IMR-90 (cell line): Measurements from ENCODE around the gene MRM1. TPM values are rescaled to one million over a fixed set of nuclear protein-coding genes. Genes with fewer than 3 reads are reported as not detected.

Experiments used
- ATAC-seq: fragments of 200-7000 bp; cut with Tn5 transposase; 2 replicates; pipeline ENCODE4 v1.9.1; 2020; ENCODE audit warnings: low read depth, mild to moderate bottlenecking, moderate library complexity
- BruUV-seq: library from RNA; stranded (reverse); fragments of 400-500 nt; replicated peaks from 2 replicates; lab custom pipeline; 2021; lab: Mats Ljungman, UMichigan
- CTCF ChIA-PET: fragments of 300-600 bp; formaldehyde crosslinking; extraction: SDS; loops from one replicate; lab custom pipeline; 2021; ENCODE audit warnings: antibody characterized with exemption; lab: Yijun Ruan, JAX
- POLR2A ChIA-PET: fragments of 300-600 bp; sonication (Branson Sonifier 250); formaldehyde crosslinking; loops from one replicate; lab custom pipeline; 2022; ENCODE audit warnings: antibody characterized with exemption; ENCODE audit not compliant: unreplicated experiment; lab: Charles Lee
- DNase-seq: peaks from one replicate; pipeline ENCODE4 v3.0.0; 2013
- H2AFZ ChIP-seq: replicated peaks from 2 replicates; pipeline ENCODE3; 2013; ENCODE audit warnings: low read length, mild to moderate bottlenecking; ENCODE audit not compliant: poor library complexity
- H2AK5ac ChIP-seq: 2 replicates; pipeline ENCODE4 v1.6.1; 2013; ENCODE audit warnings: low read depth, low read length, inconsistent platforms
- H2AK9ac ChIP-seq: replicated peaks from 2 replicates; pipeline ENCODE3; 2013; ENCODE audit warnings: mild to moderate bottlenecking, low read depth, low read length, moderate library complexity; ENCODE audit not compliant: poor library complexity
- H2BK120ac ChIP-seq: 2 replicates; pipeline ENCODE4 v1.6.1; 2013; ENCODE audit warnings: low read depth, low read length, inconsistent platforms
- H2BK15ac ChIP-seq: 3 replicates; pipeline ENCODE4 v1.6.1; 2013; ENCODE audit warnings: low read depth, low read length, inconsistent platforms
- H2BK20ac ChIP-seq: 2 replicates; pipeline ENCODE4 v1.6.1; 2013; ENCODE audit warnings: low read depth, mild to moderate bottlenecking, inconsistent platforms, low read length, moderate library complexity
- H2BK5ac ChIP-seq: 2 replicates; pipeline ENCODE4 v1.6.1; 2013; ENCODE audit warnings: mild to moderate bottlenecking, low read depth, low read length, inconsistent platforms; ENCODE audit not compliant: poor library complexity, severe bottlenecking
- H3K14ac ChIP-seq: replicated peaks from 2 replicates; pipeline ENCODE4 v1.6.1; 2013; ENCODE audit warnings: low read depth, low read length, inconsistent platforms
- H3K18ac ChIP-seq: 2 replicates; pipeline ENCODE4 v1.6.1; 2013; ENCODE audit warnings: low read depth, low read length, control low read depth
- H3K23ac ChIP-seq: 2 replicates; pipeline ENCODE4 v1.6.1; 2013; ENCODE audit warnings: low read depth, low read length, inconsistent platforms
- H3K27ac ChIP-seq: 2 replicates; pipeline ENCODE4 v1.5.1; 2013; ENCODE audit warnings: mild to moderate bottlenecking, control low read depth, low read length; ENCODE audit not compliant: insufficient read depth
- H3K27me3 ChIP-seq: 2 replicates; pipeline ENCODE4 v1.6.1; 2013; ENCODE audit warnings: low read length; ENCODE audit not compliant: control insufficient read depth, insufficient read depth
- H3K36me3 ChIP-seq: 2 replicates; pipeline ENCODE4 v1.6.1; 2013; ENCODE audit warnings: low read length, mixed read lengths; ENCODE audit not compliant: control insufficient read depth, insufficient read depth
- H3K4ac ChIP-seq: 2 replicates; pipeline ENCODE4 v1.6.1; 2013; ENCODE audit warnings: low read depth, low read length, inconsistent platforms
- H3K4me1 ChIP-seq: 2 replicates; pipeline ENCODE4 v1.6.1; 2013; ENCODE audit warnings: low read length, mixed read lengths; ENCODE audit not compliant: control insufficient read depth, insufficient read depth
- H3K4me2 ChIP-seq: 2 replicates; pipeline ENCODE4 v1.6.1; 2013; ENCODE audit warnings: low read depth, mild to moderate bottlenecking, control low read depth, low read length, moderate library complexity
- H3K4me3 ChIP-seq: 2 replicates; pipeline ENCODE4 v1.5.1; 2013; ENCODE audit warnings: low read depth, mild to moderate bottlenecking, control low read depth, low read length, moderate library complexity; ENCODE audit not compliant: insufficient read depth
- H3K56ac ChIP-seq: 2 replicates; pipeline ENCODE4 v1.6.1; 2013; ENCODE audit warnings: low read length, inconsistent platforms; ENCODE audit not compliant: insufficient read depth; ENCODE audit errors: extremely low read depth
- H3K79me1 ChIP-seq, 2 experiments: 2 replicates each; pipeline ENCODE4 v1.6.1; 2013; ENCODE audit warnings: low read length in 2 of 2, inconsistent platforms in 1 of 2, low read depth in 1 of 2
- H3K9ac ChIP-seq: 2 replicates; pipeline ENCODE4 v1.6.1; 2013; ENCODE audit warnings: low read depth, low read length, control low read depth
- H3K9me1 ChIP-seq: 2 replicates; pipeline ENCODE4 v1.6.1; 2013; ENCODE audit warnings: low read length, inconsistent platforms; ENCODE audit not compliant: insufficient read depth
- H3K9me3 ChIP-seq: 2 replicates; pipeline ENCODE4 v1.6.1; 2013; ENCODE audit warnings: low read length; ENCODE audit not compliant: control insufficient read depth, insufficient read depth
- H4K20me1 ChIP-seq: 2 replicates; pipeline ENCODE4 v1.6.1; 2013; ENCODE audit warnings: low read length, inconsistent platforms; ENCODE audit not compliant: insufficient read depth
- H4K5ac ChIP-seq: 2 replicates; pipeline ENCODE4 v1.6.1; 2013; ENCODE audit warnings: mild to moderate bottlenecking, low read depth, low read length, control low read depth
- H4K8ac ChIP-seq, 2 experiments: 2 replicates each; pipeline ENCODE4 v1.6.1; 2013; ENCODE audit warnings: low read depth in 2 of 2, low read length in 2 of 2, control low read depth in 1 of 2, inconsistent platforms in 1 of 2
- H4K91ac ChIP-seq: 2 replicates; pipeline ENCODE4 v1.6.1; 2013; ENCODE audit warnings: low read depth, low read length, inconsistent platforms; ENCODE audit not compliant: insufficient read depth
- NFE2L2 ChIP-seq: fragments of 150-350 bp; IDR thresholded peaks from 2 replicates; pipeline ENCODE4 v1.6.1; 2016; ENCODE audit warnings: low read depth, mild to moderate bottlenecking, low read length
- RAD21 ChIP-seq: IDR thresholded peaks from 2 replicates; pipeline ENCODE4 v1.6.1; 2012; ENCODE audit warnings: low read length, improper control_type of control experiment
- SMC3 ChIP-seq: fragments of 150-350 bp; IDR thresholded peaks from 2 replicates; pipeline ENCODE4 v1.6.1; 2016; ENCODE audit warnings: low read depth, mild to moderate bottlenecking, antibody characterized with exemption, low read length, moderate library complexity
- WGBS, 2 experiments: methylation state at CpG; one replicate each; pipeline versions ENCODE4 v1.1.5 to v1.1.7; 2013; ENCODE audit warnings: missing lambda C conversion rate in 2 of 2; ENCODE audit not compliant: insufficient read length in 1 of 2; ENCODE audit errors: extremely low coverage in 2 of 2; 5-methylcytosine and 5-hydroxymethylcytosine counted together
- dilution Hi-C: fragments of 300-500 bp; cut with HindIII; formaldehyde crosslinking; loops from one replicate; pipeline ENCODE4 v1.14.3; 2018; ENCODE audit warnings: low sequenced_read_pairs; ENCODE audit not compliant: unreplicated experiment
- in situ Hi-C: fragments of 300-500 bp; cut with MboI; formaldehyde crosslinking; loops from 3 replicates; pipeline ENCODE4 v1.14.3; 2019; ENCODE audit warnings: low sequenced_read_pairs, inconsistent platforms, mixed read lengths
- intact Hi-C: fragments of 100-400 bp; cut with micrococcal nuclease; formaldehyde crosslinking; loops from 2 replicates; pipeline ENCODE4 v1.10.0; 2022
- polyA plus RNA-seq, 3 experiments: library from polyadenylated mRNA; depleted of rRNA; stranded (reverse); fragments of >200 nt; gene quantifications; 2 replicates each; pipeline ENCODE4 v1.2.3, GENCODE V29; 2012; ENCODE audit warnings: low replicate concordance in 1 of 3
- total RNA-seq: library from RNA; depleted of rRNA; stranded (reverse); fragments of >200 nt; gene quantifications from 2 replicates; pipeline ENCODE4 v1.2.3, GENCODE V29; 2012
- TF ChIP-seq, protein P1 (sequence below): conservative IDR thresholded peaks from 2 replicates; pipeline ENCODE4 v1.5.1; 2012; ENCODE audit warnings: mild to moderate bottlenecking, low read depth, low read length, improper control_type of control experiment
- TF ChIP-seq, protein P2 (sequence below): fragments of 150-350 bp; IDR thresholded peaks from 2 replicates; pipeline ENCODE4 v1.6.1; 2016; ENCODE audit warnings: low read depth, mild to moderate bottlenecking, low read length, moderate library complexity, borderline replicate concordance

Gene MRM1
- total and polyA plus RNA-seq, 2 of the 4 experiments (the other 2 are of a cell fraction), result 2.2 to 5.3 TPM

DNA sequence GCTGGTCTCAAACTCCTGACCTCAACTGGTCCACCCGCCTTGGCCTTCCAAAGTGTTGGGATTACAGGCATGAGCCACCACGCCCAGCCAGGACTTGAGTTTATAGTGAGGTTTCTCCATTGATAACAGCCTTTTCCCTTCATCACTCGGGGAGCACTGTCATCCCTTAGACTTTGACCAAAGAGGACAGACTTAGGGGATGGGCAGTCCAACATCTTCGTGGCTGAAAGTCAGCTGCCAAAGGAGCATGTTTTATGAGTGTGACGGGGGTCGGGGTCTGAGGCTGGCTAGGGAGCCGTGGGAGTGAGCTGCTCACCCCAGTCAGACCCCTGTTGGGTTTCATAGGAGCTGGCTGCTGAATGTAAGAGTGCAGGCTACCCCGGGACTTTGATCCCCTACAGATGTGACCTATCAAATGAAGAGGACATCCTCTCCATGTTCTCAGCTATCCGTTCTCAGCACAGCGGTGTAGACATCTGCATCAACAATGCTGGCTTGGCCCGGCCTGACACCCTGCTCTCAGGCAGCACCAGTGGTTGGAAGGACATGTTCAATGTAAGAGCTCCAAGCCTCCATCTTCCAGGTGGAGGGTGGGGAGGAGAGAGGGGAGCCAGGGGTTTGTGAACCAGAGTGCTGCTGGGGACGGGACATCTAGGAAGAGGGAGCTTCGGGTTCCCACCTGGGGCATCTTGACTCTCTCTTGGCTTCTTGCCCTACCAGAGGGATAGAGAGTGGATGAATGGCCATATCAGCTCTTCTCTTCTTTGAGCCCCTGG lies 6.6 kb upstream of the MRM1 start (continued):
- TF ChIP-seq, protein P1, sequence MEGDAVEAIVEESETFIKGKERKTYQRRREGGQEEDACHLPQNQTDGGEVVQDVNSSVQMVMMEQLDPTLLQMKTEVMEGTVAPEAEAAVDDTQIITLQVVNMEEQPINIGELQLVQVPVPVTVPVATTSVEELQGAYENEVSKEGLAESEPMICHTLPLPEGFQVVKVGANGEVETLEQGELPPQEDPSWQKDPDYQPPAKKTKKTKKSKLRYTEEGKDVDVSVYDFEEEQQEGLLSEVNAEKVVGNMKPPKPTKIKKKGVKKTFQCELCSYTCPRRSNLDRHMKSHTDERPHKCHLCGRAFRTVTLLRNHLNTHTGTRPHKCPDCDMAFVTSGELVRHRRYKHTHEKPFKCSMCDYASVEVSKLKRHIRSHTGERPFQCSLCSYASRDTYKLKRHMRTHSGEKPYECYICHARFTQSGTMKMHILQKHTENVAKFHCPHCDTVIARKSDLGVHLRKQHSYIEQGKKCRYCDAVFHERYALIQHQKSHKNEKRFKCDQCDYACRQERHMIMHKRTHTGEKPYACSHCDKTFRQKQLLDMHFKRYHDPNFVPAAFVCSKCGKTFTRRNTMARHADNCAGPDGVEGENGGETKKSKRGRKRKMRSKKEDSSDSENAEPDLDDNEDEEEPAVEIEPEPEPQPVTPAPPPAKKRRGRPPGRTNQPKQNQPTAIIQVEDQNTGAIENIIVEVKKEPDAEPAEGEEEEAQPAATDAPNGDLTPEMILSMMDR, result no peak
- TF ChIP-seq NFE2L2, result no peak

DNA sequence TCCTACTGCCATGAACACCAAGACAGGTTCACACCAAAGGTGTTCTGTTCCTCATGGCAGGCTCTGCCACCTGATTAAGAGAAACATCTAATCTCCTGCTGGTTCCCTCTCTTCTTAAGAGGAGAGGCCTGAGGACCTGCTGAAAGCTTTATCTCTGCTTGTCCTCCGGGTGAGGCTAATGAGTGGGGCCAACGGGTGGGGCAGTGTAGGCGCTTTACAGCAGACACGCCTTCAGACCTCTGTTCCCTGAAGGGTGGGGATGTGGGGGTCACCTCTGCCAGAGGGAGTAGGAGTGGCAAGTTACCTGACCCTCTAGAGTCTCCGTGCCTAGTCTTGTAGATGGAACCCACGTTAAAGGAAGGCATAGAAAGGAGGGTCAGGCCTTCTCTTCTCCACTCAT lies 4.2 kb upstream of the MRM1 start:
- Histone ChIP-seq H2BK15ac (no peak overlapping the region), H3K9me1 (peaks cover 28% of the 10 kb centered on the region), H3K36me3 (no peaks in the 10 kb centered on the region), H2BK120ac (no peak overlapping the region), H3K56ac (no peak overlapping the region), H4K20me1 (no peaks in the 10 kb centered on the region), H3K4me1 (peaks cover 9% of the 10 kb centered on the region), H3K79me1 (peaks cover 14 to 54% of the 10 kb centered on the region in 2 experiments; a peak in 3 of 4 replicates), H2BK20ac (no peak overlapping the region), H3K4me2 (no peak overlapping the region), H3K23ac (no peak overlapping the region), H3K18ac (no peak overlapping the region), H2BK5ac (no peak overlapping the region), H4K5ac (no peak overlapping the region), H2AK9ac (no peak overlapping the region), H3K4ac (no peak overlapping the region), H2AK5ac (no peak overlapping the region), H4K91ac (no peak overlapping the region), H3K9me3 (no peaks in the 10 kb centered on the region), H3K9ac (no peak overlapping the region), H3K4me3 (no peak overlapping the region), H4K8ac (no peak overlapping the region), H2AFZ (no peak overlapping the region), H3K14ac (no peak overlapping the region), H3K27me3 (no peaks in the 10 kb centered on the region), H3K27ac (no peak overlapping the region)
- no TSS peak for BruUV-seq
- intact Hi-C loops, result no loop called here
- TF ChIP-seq, protein P2, sequence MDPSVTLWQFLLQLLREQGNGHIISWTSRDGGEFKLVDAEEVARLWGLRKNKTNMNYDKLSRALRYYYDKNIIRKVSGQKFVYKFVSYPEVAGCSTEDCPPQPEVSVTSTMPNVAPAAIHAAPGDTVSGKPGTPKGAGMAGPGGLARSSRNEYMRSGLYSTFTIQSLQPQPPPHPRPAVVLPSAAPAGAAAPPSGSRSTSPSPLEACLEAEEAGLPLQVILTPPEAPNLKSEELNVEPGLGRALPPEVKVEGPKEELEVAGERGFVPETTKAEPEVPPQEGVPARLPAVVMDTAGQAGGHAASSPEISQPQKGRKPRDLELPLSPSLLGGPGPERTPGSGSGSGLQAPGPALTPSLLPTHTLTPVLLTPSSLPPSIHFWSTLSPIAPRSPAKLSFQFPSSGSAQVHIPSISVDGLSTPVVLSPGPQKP, result no peak
- TF ChIP-seq SMC3 (no peak), RAD21 (no peak)
- ChIA-PET CTCF (no interaction called here), POLR2A (no interaction called here)
- DNase-seq (no peak), ATAC-seq (no peak)
- dilution Hi-C loops, result no loop called here
- in situ Hi-C loops, result no loop called here
- no CpG with 5 or more reads among the region's 6 CpGs for WGBS, 2 experiments
